ENCODE data around the gene CXCL16.
A peak's percentile ranks its signal among the peaks of the same experiment; 100 is the strongest.

The CXCL16 gene

DNA sequence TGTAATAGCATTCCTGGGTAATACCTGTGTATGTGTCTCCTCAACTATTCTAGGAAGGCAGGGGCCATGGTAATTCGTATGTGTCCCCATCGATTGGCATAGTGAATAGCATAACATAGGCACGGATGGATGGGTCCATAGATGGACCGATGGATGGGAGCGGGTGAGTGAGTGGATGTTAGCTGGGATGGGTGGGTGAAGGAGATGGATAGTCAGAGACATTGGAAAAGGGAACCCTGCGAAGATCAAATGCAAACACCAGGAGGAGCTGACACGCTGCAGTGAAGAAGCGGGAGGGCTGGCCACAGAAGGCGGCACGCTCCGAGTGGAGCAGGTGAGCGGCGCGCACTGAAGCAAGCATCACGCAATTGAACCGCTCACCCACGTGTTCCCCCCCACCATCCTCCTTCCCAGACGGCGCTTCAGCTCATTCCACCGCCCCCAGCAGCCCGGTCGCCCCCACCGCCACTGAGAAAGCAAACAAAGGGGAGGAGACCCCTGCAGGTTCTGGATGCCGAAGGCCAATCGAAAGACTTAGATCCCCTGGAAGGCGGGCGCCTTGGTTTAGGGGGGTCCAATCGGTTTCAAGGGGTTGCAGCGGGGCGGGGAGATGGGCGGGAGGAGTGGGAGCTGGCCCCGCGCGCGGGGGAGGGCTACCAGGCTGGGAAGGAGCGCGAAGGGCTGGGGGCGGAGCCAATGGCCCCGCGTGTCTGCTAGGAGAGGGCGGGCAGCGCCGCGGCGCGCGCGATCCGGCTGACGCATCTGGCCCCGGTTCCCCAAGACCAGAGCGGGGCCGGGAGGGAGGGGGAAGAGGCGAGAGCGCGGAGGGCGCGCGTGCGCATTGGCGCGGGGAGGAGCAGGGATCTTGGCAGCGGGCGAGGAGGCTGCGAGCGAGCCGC lies 29.7 kb downstream of the CXCL16 start, which contains the start of gene ARRB2:
ARRB2 (plus strand) TSS at position 839 of the 899 bp plus-strand sequence. CDS start 90 bp downstream, outside the sequence.
- Histone ChIP-seq H3K79me1 (replicated peaks; ENCODE audit: low read length, poor library complexity, severe bottlenecking) (peaks cover 9% of the 10 kb centered on the region), H2BK15ac (ENCODE audit: low read depth, poor library complexity, severe bottlenecking) (peak within 1 kb of the TSS; percentile 60), H3K23ac (ENCODE audit: low read length in 2 of 2) (peak within 1 kb of the TSS in 1 of 2 experiments; percentile 26), H2AK5ac (ENCODE audit: low read length, severe bottlenecking) (peak within 1 kb of the TSS; percentile 37), H2BK12ac (ENCODE audit: low read length in 2 of 2) (peak within 1 kb of the TSS; percentile 42 to 55), H4K8ac (ENCODE audit: low read length) (peak within 1 kb of the TSS; percentile 77), H3K27ac (ENCODE audit: low read length, poor library complexity, severe bottlenecking) (peak within 1 kb of the TSS; percentile 63), H3K27me3 (ENCODE audit: control insufficient read depth in 1 of 2, insufficient read depth in 1 of 2, low read length in 2 of 2) (no peaks in the 10 kb centered on the region), H3K18ac (ENCODE audit: low read depth in 1 of 2, low read length in 2 of 2) (peak within 1 kb of the TSS; percentile 33 to 72), H4K91ac (ENCODE audit: low read length) (no peak within 1 kb of the TSS), H2BK5ac (ENCODE audit: low read depth, low read length, poor library complexity, severe bottlenecking) (no peak within 1 kb of the TSS), H3K9ac (ENCODE audit: low read length) (peak within 1 kb of the TSS; percentile 80), H2BK120ac (ENCODE audit: low read depth, low read length) (no peak within 1 kb of the TSS), H3K4me2 (ENCODE audit: low read length, poor library complexity, severe bottlenecking) (peak within 1 kb of the TSS; percentile 93), H3K4ac (ENCODE audit: low read depth in 1 of 2, low read length in 2 of 2) (no peak within 1 kb of the TSS), H3K14ac (ENCODE audit: low read length in 2 of 2) (peak within 1 kb of the TSS in 1 of 2 experiments; percentile 62), H2AFZ (ENCODE audit: low read depth, low read length) (peak within 1 kb of the TSS; percentile 80), H3K9me3 (ENCODE audit: control insufficient read depth, low read length) (no peaks in the 10 kb centered on the region), H3K36me3 (ENCODE audit: control insufficient read depth in 1 of 2, insufficient read depth in 2 of 2, low read depth in 1 of 2, low read length in 2 of 2) (no peaks in the 10 kb centered on the region), H3K4me1 (ENCODE audit: control insufficient read depth, insufficient read depth, low read depth, low read length) (peaks cover 19% of the 10 kb centered on the region), H3K4me3 (ENCODE audit: insufficient read depth in 1 of 2, low read depth in 1 of 2, low read length in 2 of 2) (peak within 1 kb of the TSS; percentile 70 to 76)
- WGBS: under 1% methylated on average over 59 of the region's 67 CpGs
- DNase-seq: peak; percentile 99

DNA sequence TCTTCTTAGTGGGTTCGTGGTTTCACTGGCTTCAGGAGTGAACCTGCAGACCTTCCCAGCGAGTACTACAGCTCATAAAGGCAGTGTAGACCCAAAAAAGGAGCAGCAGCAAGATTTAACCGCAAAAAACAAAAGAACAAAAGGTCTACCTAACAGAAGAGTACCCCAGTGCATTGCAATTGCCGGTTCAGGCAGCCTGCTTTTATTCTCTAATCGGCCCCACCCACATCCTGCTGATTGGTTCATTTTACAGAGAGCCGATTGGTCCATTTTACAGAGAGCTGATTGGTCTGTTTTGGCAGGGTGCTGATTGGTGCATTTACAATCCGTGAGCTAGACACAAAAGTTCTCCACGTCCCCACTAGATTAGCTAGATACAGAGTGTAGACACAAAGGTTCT lies 31.3 kb downstream of the CXCL16 start:
- no peak overlapping the region for H3K27ac ChIP-seq (ENCODE audit: low read length, poor library complexity, severe bottlenecking)
- H4K8ac ChIP-seq (ENCODE audit: low read length): no peak overlapping the region
- peaks cover 14% of the 10 kb centered on the region for H3K79me1 ChIP-seq (replicated peaks; ENCODE audit: low read length, poor library complexity, severe bottlenecking)
- no peak overlapping the region for H2BK120ac ChIP-seq (ENCODE audit: low read depth, low read length)
- no peak overlapping the region for H3K14ac ChIP-seq (ENCODE audit: low read length in 2 of 2)
- no peak overlapping the region for H2AFZ ChIP-seq (ENCODE audit: low read depth, low read length)
- H3K18ac ChIP-seq (ENCODE audit: low read depth in 1 of 2, low read length in 2 of 2): no peak overlapping the region
- H2BK5ac ChIP-seq (ENCODE audit: low read depth, low read length, poor library complexity, severe bottlenecking): no peak overlapping the region
- H3K4me1 ChIP-seq (ENCODE audit: control insufficient read depth, insufficient read depth, low read depth, low read length): peaks cover 19% of the 10 kb centered on the region
- H3K23ac ChIP-seq (ENCODE audit: low read length in 2 of 2): no peak overlapping the region
- H3K4me3 ChIP-seq (ENCODE audit: insufficient read depth in 1 of 2, low read depth in 1 of 2, low read length in 2 of 2): no peak overlapping the region
- no peak overlapping the region for H3K4ac ChIP-seq (ENCODE audit: low read depth in 1 of 2, low read length in 2 of 2)
- H2BK15ac ChIP-seq (ENCODE audit: low read depth, poor library complexity, severe bottlenecking): no peak overlapping the region
- H3K9me3 ChIP-seq (ENCODE audit: control insufficient read depth, low read length): no peaks in the 10 kb centered on the region
- DNase-seq: peak; percentile 19
- H3K36me3 ChIP-seq (ENCODE audit: control insufficient read depth in 1 of 2, insufficient read depth in 2 of 2, low read depth in 1 of 2, low read length in 2 of 2): no peaks in the 10 kb centered on the region
- H3K9ac ChIP-seq (ENCODE audit: low read length): no peak overlapping the region
- H2BK12ac ChIP-seq (ENCODE audit: low read length in 2 of 2): no peak overlapping the region
- WGBS: 88% methylated on average over 6 of the region's 8 CpGs
- no peak overlapping the region for H2AK5ac ChIP-seq (ENCODE audit: low read length, severe bottlenecking)
- H3K27me3 ChIP-seq (ENCODE audit: control insufficient read depth in 1 of 2, insufficient read depth in 1 of 2, low read length in 2 of 2): no peaks in the 10 kb centered on the region
- H3K4me2 ChIP-seq (ENCODE audit: low read length, poor library complexity, severe bottlenecking): no peak overlapping the region
- H4K91ac ChIP-seq (ENCODE audit: low read length): no peak overlapping the region

GRCh38 chr17:4706121-4706520 lies 33.6 kb downstream of the CXCL16 start:
- Histone ChIP-seq H3K27me3 (ENCODE audit: control insufficient read depth in 1 of 2, insufficient read depth in 1 of 2, low read length in 2 of 2) (no peaks in the 10 kb centered on the region), H3K79me1 (replicated peaks; ENCODE audit: low read length, poor library complexity, severe bottlenecking) (peaks cover 8% of the 10 kb centered on the region), H3K23ac (ENCODE audit: low read length in 2 of 2) (no peak overlapping the region), H4K91ac (ENCODE audit: low read length) (no peak overlapping the region), H3K4me3 (ENCODE audit: insufficient read depth in 1 of 2, low read depth in 1 of 2, low read length in 2 of 2) (no peak overlapping the region), H2BK5ac (ENCODE audit: low read depth, low read length, poor library complexity, severe bottlenecking) (no peak overlapping the region), H3K9me3 (ENCODE audit: control insufficient read depth, low read length) (no peaks in the 10 kb centered on the region), H2AK5ac (ENCODE audit: low read length, severe bottlenecking) (peak overlapping the region; percentile 28), H3K18ac (ENCODE audit: low read depth in 1 of 2, low read length in 2 of 2) (no peak overlapping the region), H3K14ac (ENCODE audit: low read length in 2 of 2) (no peak overlapping the region), H3K4me1 (ENCODE audit: control insufficient read depth, insufficient read depth, low read depth, low read length) (peaks cover 16% of the 10 kb centered on the region), H4K8ac (ENCODE audit: low read length) (no peak overlapping the region), H2BK120ac (ENCODE audit: low read depth, low read length) (no peak overlapping the region), H2BK12ac (ENCODE audit: low read length in 2 of 2) (no peak overlapping the region), H3K36me3 (ENCODE audit: control insufficient read depth in 1 of 2, insufficient read depth in 2 of 2, low read depth in 1 of 2, low read length in 2 of 2) (no peaks in the 10 kb centered on the region), H2BK15ac (ENCODE audit: low read depth, poor library complexity, severe bottlenecking) (no peak overlapping the region), H3K9ac (ENCODE audit: low read length) (no peak overlapping the region), H2AFZ (ENCODE audit: low read depth, low read length) (no peak overlapping the region), H3K27ac (ENCODE audit: low read length, poor library complexity, severe bottlenecking) (no peak overlapping the region), H3K4me2 (ENCODE audit: low read length, poor library complexity, severe bottlenecking) (no peak overlapping the region), H3K4ac (ENCODE audit: low read depth in 1 of 2, low read length in 2 of 2) (no peak overlapping the region)
- 39% methylated on average over 7 of the region's 7 CpGs for WGBS
- peak; percentile 49 for DNase-seq

DNA sequence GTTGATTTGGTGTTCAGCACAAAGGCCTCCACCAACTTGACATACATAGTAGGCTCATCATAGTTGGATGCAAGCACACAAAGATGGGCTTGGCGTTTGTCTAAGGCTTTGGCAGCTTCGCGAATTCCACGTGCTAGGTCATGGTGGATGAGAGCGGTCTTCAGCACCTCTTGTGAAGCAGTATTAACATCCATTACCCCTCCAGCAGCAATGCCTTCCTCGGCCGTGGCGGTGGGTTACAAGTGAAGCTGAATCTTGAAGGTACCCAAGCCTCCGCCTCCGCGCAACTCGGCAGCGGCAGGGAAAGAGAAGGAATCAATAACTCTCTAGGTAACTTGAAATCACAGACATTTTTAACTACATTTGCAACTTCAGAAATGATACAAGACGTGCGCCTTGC lies 34.7 kb downstream of the CXCL16 start:
- H4K8ac ChIP-seq (ENCODE audit: low read length): no peak overlapping the region
- H3K4me3 ChIP-seq (ENCODE audit: insufficient read depth in 1 of 2, low read depth in 1 of 2, low read length in 2 of 2): no peak overlapping the region
- no peak overlapping the region for H3K23ac ChIP-seq (ENCODE audit: low read length in 2 of 2)
- no peaks in the 10 kb centered on the region for H3K36me3 ChIP-seq (ENCODE audit: control insufficient read depth in 1 of 2, insufficient read depth in 2 of 2, low read depth in 1 of 2, low read length in 2 of 2)
- H3K27ac ChIP-seq (ENCODE audit: low read length, poor library complexity, severe bottlenecking): no peak overlapping the region
- H2BK120ac ChIP-seq (ENCODE audit: low read depth, low read length): no peak overlapping the region
- no peak overlapping the region for H3K4ac ChIP-seq (ENCODE audit: low read depth in 1 of 2, low read length in 2 of 2)
- H2BK5ac ChIP-seq (ENCODE audit: low read depth, low read length, poor library complexity, severe bottlenecking): no peak overlapping the region
- no peak overlapping the region for H2BK15ac ChIP-seq (ENCODE audit: low read depth, poor library complexity, severe bottlenecking)
- DNase-seq: no peak
- no peak overlapping the region for H2BK12ac ChIP-seq (ENCODE audit: low read length in 2 of 2)
- peaks cover 11% of the 10 kb centered on the region for H3K4me1 ChIP-seq (ENCODE audit: control insufficient read depth, insufficient read depth, low read depth, low read length)
- no peak overlapping the region for H3K9ac ChIP-seq (ENCODE audit: low read length)
- H2AFZ ChIP-seq (ENCODE audit: low read depth, low read length): no peak overlapping the region
- no peaks in the 10 kb centered on the region for H3K9me3 ChIP-seq (ENCODE audit: control insufficient read depth, low read length)
- 97% methylated on average over 15 of the region's 15 CpGs for WGBS
- no peak overlapping the region for H4K91ac ChIP-seq (ENCODE audit: low read length)
- no peak overlapping the region for H2AK5ac ChIP-seq (ENCODE audit: low read length, severe bottlenecking)
- H3K18ac ChIP-seq (ENCODE audit: low read depth in 1 of 2, low read length in 2 of 2): no peak overlapping the region
- no peak overlapping the region for H3K4me2 ChIP-seq (ENCODE audit: low read length, poor library complexity, severe bottlenecking)
- H3K27me3 ChIP-seq (ENCODE audit: control insufficient read depth in 1 of 2, insufficient read depth in 1 of 2, low read length in 2 of 2): no peaks in the 10 kb centered on the region
- H3K79me1 ChIP-seq (replicated peaks; ENCODE audit: low read length, poor library complexity, severe bottlenecking): peaks cover 7% of the 10 kb centered on the region
- no peak overlapping the region for H3K14ac ChIP-seq (ENCODE audit: low read length in 2 of 2)

All from mesenchymal stem cell (in vitro differentiated cells and primary cell).